K562 (cell line): ENCODE data around the gene DDX39A. TPM values are rescaled to one million over a fixed set of nuclear protein-coding genes. Genes with fewer than 3 reads are reported as not detected.

ENCODE experiments used
- BCOR ChIP-seq: fragments of 450-650 bp; IDR thresholded peaks from 2 replicates; pipeline ENCODE4 v1.6.1; 2016
- DDX20 ChIP-seq: fragments of 450-650 bp; IDR thresholded peaks from 2 replicates; pipeline ENCODE4 v1.6.1; 2016; ENCODE audit warnings: missing genetic modification characterization, low read depth, mild to moderate bottlenecking, missing compliant biosample characterization, moderate library complexity
- HMGN3 ChIP-seq: IDR thresholded peaks from 2 replicates; pipeline ENCODE4 v1.6.1; 2011; ENCODE audit warnings: borderline replicate concordance, low read depth, mild to moderate bottlenecking, mixed read lengths, low read length; ENCODE audit not compliant: insufficient read length; ENCODE audit errors: extremely low read depth
- KDM1A ChIP-seq, 2 experiments: fragments of 450-650 bp; IDR thresholded peaks; 2 replicates each; pipeline ENCODE4 v1.6.1; 2016; ENCODE audit warnings: mild to moderate bottlenecking in 2 of 2
- NRF1 ChIP-seq, 2 experiments: fragments of 450-650 bp; IDR thresholded peaks in 1 of 2; conservative IDR thresholded peaks in 1 of 2; 2 replicates each; pipeline ENCODE4 v1.6.1; 2014; ENCODE audit warnings: mild to moderate bottlenecking in 2 of 2
- PHF21A ChIP-seq: fragments of 450-650 bp; IDR thresholded peaks from 2 replicates; pipeline ENCODE4 v1.6.1; 2017; ENCODE audit warnings: low read depth, borderline replicate concordance
- POLR2H ChIP-seq: IDR thresholded peaks from 2 replicates; pipeline ENCODE4 v1.6.1; 2016; ENCODE audit warnings: missing genetic modification characterization, low read depth, mild to moderate bottlenecking, control low read depth, missing compliant biosample characterization, moderate library complexity
- POLR3G ChIP-seq: IDR thresholded peaks from 2 replicates; pipeline ENCODE4 v1.6.1; 2011; ENCODE audit not compliant: insufficient read length, insufficient replicate concordance; ENCODE audit errors: extremely low read depth
- SLC30A9 ChIP-seq: fragments of 250-450 bp; sonication (Bioruptor Pico); IDR thresholded peaks from 2 replicates; pipeline ENCODE4 v1.8.0; 2022; ENCODE audit warnings: mild to moderate bottlenecking, moderate library complexity
- ZBTB7A ChIP-seq: IDR thresholded peaks from 2 replicates; pipeline ENCODE4 v1.6.1; 2011; ENCODE audit warnings: low read depth, mild to moderate bottlenecking, low read length, moderate library complexity, borderline replicate concordance; ENCODE audit not compliant: control insufficient read depth
- ZNF121 ChIP-seq: sonication (generic); formaldehyde crosslinking; conservative IDR thresholded peaks from 2 replicates; pipeline ENCODE4 v1.8.0; 2022; ENCODE audit warnings: missing genetic modification reagents
- polyA plus RNA-seq, 8 experiments: library from polyadenylated mRNA; depleted of rRNA in 4 of 8; stranded (reverse) in 5 of 8; unstranded in 3 of 8; fragments of >200 nt; fragmentation: Nextera tagmentation in 2 of 8; fragmentation: Illumina TruSeq in 1 of 8; extraction: Ambion mirVana in 2 of 8; extraction: Trizol in 1 of 8; gene quantifications; 2 replicates each; pipeline versions ENCODE4 v1.2.1 to v1.2.3, GENCODE V29; 2011 to 2014; ENCODE audit warnings: inconsistent platforms in 1 of 8, missing spikeins in 1 of 8
- total RNA-seq, 7 experiments: library from RNA; depleted of rRNA in 6 of 7; stranded (reverse); fragments of >200 nt in 6 of 7; fragmentation: Illumina TruSeq in 2 of 7; extraction: Trizol in 2 of 7; gene quantifications; 2 replicates each; pipeline versions ENCODE4 v1.2.1 to v1.2.3, GENCODE V29; 2011 to 2021; ENCODE audit warnings: low replicate concordance in 1 of 7
- TF ChIP-seq, protein P1 (sequence below): IDR thresholded peaks from 2 replicates; pipeline ENCODE4 v1.6.1; 2016; ENCODE audit warnings: missing genetic modification characterization, missing compliant biosample characterization
- TF ChIP-seq, protein P2 (sequence below), 2 experiments: fragments of 450-650 bp in 1 of 2; IDR thresholded peaks; 2 replicates each; pipeline ENCODE4 v1.6.1; 2011 to 2017; ENCODE audit warnings: low read depth in 2 of 2, antibody characterized with exemption in 1 of 2, borderline replicate concordance in 1 of 2, low read length in 1 of 2, mild to moderate bottlenecking in 1 of 2, mixed read lengths in 1 of 2; ENCODE audit not compliant: control insufficient read depth in 1 of 2
- TF ChIP-seq, protein P3 (sequence below), 2 experiments: fragments of 450-650 bp; IDR thresholded peaks; 2 replicates each; pipeline ENCODE4 v1.6.1; 2018; ENCODE audit warnings: mild to moderate bottlenecking in 2 of 2, low read depth in 1 of 2; ENCODE audit not compliant: partially characterized antibody in 2 of 2
- TF ChIP-seq, protein P4 (sequence below): fragments of 250-450 bp; sonication (Bioruptor Pico); IDR thresholded peaks from 2 replicates; pipeline ENCODE4 v1.8.0; 2021; ENCODE audit warnings: mild to moderate bottlenecking, moderate library complexity

DDX39A gene
- total and polyA plus RNA-seq, 9 of the 15 experiments (the other 6 are each of a cell fraction or from before 2014, with no cell fraction given): 90.3 to 250 (median 188) TPM

DNA sequence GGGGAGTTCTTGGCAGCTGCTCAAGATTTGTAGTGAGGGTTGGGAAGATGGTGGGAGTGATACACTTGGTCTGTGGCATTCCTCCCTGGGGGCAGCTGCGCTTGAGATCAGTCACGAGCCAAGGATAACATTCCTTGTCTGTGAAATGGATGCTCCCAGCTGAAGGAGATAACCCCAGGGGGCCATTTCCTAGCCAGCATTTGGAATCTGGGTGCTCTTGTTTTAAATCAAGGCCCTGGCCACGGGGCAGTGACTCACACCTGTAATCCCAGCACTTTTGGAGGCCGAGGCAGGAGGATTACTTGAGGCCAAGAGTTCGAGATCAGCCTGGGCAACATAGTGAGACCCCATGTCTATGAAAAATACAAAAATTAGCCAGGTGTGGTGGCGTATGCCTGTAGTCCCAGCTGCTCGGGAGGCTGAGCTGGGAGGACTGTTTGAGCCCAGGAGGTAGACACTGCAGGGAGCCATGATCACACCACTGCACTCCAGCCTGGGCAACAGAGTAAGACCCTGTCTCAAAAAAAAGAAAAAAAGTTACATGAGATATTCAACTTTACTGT, 18.5 kb upstream of the DDX39A start (continued):
- TF ChIP-seq PHF21A (no peak), SLC30A9 (CRISPR knock-in tag) (no peak), DDX20 (tag) (no peak), KDM1A (IDR thresholded peaks at IDR 0.05) (peak; percentile 67 to 72), POLR2H (no peak), BCOR (peak; percentile 81), HMGN3 (no peak), POLR3G (no peak), ZBTB7A (no peak), ZNF121 (CRISPR knock-in tag) (peak; percentile 99), NRF1 (conservative IDR thresholded peaks at IDR 0.05 in 1 of 2, IDR thresholded peaks at IDR 0.05 in 1 of 2) (no peak)
- TF ChIP-seq, protein P1, sequence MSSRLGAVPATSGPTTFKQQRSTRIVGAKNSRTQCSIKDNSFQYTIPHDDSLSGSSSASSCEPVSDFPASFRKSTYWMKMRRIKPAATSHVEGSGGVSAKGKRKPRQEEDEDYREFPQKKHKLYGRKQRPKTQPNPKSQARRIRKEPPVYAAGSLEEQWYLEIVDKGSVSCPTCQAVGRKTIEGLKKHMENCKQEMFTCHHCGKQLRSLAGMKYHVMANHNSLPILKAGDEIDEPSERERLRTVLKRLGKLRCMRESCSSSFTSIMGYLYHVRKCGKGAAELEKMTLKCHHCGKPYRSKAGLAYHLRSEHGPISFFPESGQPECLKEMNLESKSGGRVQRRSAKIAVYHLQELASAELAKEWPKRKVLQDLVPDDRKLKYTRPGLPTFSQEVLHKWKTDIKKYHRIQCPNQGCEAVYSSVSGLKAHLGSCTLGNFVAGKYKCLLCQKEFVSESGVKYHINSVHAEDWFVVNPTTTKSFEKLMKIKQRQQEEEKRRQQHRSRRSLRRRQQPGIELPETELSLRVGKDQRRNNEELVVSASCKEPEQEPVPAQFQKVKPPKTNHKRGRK: no peak
- TF ChIP-seq, protein P2, sequence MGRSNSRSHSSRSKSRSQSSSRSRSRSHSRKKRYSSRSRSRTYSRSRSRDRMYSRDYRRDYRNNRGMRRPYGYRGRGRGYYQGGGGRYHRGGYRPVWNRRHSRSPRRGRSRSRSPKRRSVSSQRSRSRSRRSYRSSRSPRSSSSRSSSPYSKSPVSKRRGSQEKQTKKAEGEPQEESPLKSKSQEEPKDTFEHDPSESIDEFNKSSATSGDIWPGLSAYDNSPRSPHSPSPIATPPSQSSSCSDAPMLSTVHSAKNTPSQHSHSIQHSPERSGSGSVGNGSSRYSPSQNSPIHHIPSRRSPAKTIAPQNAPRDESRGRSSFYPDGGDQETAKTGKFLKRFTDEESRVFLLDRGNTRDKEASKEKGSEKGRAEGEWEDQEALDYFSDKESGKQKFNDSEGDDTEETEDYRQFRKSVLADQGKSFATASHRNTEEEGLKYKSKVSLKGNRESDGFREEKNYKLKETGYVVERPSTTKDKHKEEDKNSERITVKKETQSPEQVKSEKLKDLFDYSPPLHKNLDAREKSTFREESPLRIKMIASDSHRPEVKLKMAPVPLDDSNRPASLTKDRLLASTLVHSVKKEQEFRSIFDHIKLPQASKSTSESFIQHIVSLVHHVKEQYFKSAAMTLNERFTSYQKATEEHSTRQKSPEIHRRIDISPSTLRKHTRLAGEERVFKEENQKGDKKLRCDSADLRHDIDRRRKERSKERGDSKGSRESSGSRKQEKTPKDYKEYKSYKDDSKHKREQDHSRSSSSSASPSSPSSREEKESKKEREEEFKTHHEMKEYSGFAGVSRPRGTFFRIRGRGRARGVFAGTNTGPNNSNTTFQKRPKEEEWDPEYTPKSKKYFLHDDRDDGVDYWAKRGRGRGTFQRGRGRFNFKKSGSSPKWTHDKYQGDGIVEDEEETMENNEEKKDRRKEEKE (IDR thresholded peaks at IDR 0.05; ENCODE audit: borderline replicate concordance in 1 of 2, control insufficient read depth in 1 of 2, low read depth in 2 of 2, low read length in 1 of 2): no peak
- TF ChIP-seq, protein P3, sequence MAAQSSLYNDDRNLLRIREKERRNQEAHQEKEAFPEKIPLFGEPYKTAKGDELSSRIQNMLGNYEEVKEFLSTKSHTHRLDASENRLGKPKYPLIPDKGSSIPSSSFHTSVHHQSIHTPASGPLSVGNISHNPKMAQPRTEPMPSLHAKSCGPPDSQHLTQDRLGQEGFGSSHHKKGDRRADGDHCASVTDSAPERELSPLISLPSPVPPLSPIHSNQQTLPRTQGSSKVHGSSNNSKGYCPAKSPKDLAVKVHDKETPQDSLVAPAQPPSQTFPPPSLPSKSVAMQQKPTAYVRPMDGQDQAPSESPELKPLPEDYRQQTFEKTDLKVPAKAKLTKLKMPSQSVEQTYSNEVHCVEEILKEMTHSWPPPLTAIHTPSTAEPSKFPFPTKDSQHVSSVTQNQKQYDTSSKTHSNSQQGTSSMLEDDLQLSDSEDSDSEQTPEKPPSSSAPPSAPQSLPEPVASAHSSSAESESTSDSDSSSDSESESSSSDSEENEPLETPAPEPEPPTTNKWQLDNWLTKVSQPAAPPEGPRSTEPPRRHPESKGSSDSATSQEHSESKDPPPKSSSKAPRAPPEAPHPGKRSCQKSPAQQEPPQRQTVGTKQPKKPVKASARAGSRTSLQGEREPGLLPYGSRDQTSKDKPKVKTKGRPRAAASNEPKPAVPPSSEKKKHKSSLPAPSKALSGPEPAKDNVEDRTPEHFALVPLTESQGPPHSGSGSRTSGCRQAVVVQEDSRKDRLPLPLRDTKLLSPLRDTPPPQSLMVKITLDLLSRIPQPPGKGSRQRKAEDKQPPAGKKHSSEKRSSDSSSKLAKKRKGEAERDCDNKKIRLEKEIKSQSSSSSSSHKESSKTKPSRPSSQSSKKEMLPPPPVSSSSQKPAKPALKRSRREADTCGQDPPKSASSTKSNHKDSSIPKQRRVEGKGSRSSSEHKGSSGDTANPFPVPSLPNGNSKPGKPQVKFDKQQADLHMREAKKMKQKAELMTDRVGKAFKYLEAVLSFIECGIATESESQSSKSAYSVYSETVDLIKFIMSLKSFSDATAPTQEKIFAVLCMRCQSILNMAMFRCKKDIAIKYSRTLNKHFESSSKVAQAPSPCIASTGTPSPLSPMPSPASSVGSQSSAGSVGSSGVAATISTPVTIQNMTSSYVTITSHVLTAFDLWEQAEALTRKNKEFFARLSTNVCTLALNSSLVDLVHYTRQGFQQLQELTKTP (IDR thresholded peaks at IDR 0.05; ENCODE audit: low read depth in 1 of 2, partially characterized antibody in 2 of 2): no peak
- TF ChIP-seq, protein P4, sequence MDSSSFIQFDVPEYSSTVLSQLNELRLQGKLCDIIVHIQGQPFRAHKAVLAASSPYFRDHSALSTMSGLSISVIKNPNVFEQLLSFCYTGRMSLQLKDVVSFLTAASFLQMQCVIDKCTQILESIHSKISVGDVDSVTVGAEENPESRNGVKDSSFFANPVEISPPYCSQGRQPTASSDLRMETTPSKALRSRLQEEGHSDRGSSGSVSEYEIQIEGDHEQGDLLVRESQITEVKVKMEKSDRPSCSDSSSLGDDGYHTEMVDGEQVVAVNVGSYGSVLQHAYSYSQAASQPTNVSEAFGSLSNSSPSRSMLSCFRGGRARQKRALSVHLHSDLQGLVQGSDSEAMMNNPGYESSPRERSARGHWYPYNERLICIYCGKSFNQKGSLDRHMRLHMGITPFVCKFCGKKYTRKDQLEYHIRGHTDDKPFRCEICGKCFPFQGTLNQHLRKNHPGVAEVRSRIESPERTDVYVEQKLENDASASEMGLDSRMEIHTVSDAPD: no peak
